ENCODE measurements around the gene ADRA2A.

The ADRA2A gene

GRCh38 chr10:111084366-111085255, 7.8 kb downstream of the ADRA2A start:
- DNase-seq: no peak

GRCh38 chr10:111085690-111086353, 9.0 kb downstream of the ADRA2A start:
- no peak for DNase-seq

GRCh38 chr10:111086574-111086973, 9.7 kb downstream of the ADRA2A start:
- no peak for DNase-seq

- DNase-seq: no peak
Measured at GRCh38 chr10:111087331-111087756, 10.5 kb downstream of the ADRA2A start.

GRCh38 chr10:111087968-111088505, 11.2 kb downstream of the ADRA2A start:
- no peak for DNase-seq

- DNase-seq: no peak
Measured at GRCh38 chr10:111089293-111089692, 12.5 kb downstream of the ADRA2A start.

- DNase-seq: no peak
Measured at GRCh38 chr10:111091833-111092232, 15.0 kb downstream of the ADRA2A start.

- no peak for DNase-seq
Measured at GRCh38 chr10:111093741-111094380, 17.0 kb downstream of the ADRA2A start.

- no peak for DNase-seq
Measured at GRCh38 chr10:111098679-111099437, 22.0 kb downstream of the ADRA2A start.

GRCh38 chr10:111100198-111100597, 23.4 kb downstream of the ADRA2A start:
- no peak for DNase-seq

- no peak for DNase-seq
Measured at GRCh38 chr10:111101796-111102195, 25.0 kb downstream of the ADRA2A start.

GRCh38 chr10:111102359-111102837, 25.6 kb downstream of the ADRA2A start:
- DNase-seq: no peak

- DNase-seq: no peak
Measured at GRCh38 chr10:111103196-111103840, 26.5 kb downstream of the ADRA2A start.

GRCh38 chr10:111104811-111105210, 28.0 kb downstream of the ADRA2A start:
- no peak for DNase-seq

GRCh38 chr10:111106081-111106480, 29.3 kb downstream of the ADRA2A start:
- no peak for DNase-seq

- no peak for DNase-seq
Measured at GRCh38 chr10:111107023-111107422, 30.2 kb downstream of the ADRA2A start.

GRCh38 chr10:111107846-111108245, 31.0 kb downstream of the ADRA2A start:
- DNase-seq: no peak

- DNase-seq: no peak
Measured at GRCh38 chr10:111108441-111108840, 31.6 kb downstream of the ADRA2A start.

- DNase-seq: no peak
Measured at GRCh38 chr10:111109501-111110242, 32.8 kb downstream of the ADRA2A start.

GRCh38 chr10:111110771-111111170, 33.9 kb downstream of the ADRA2A start:
- no peak for DNase-seq

GRCh38 chr10:111112333-111112732, 35.5 kb downstream of the ADRA2A start:
- DNase-seq: no peak
